CD4-positive, alpha-beta T cell (primary cell): Measurements from ENCODE around the gene PAIP2. TPM values are rescaled to one million over a fixed set of nuclear protein-coding genes. Genes with fewer than 3 reads are reported as not detected.

Experiments used
- ATAC-seq: fragments of 200-7000 bp; cut with Tn5 transposase; one replicate; pipeline ENCODE4 v1.10.0; 2022; ENCODE audit warnings: mild to moderate bottlenecking; ENCODE audit not compliant: poor library complexity
- CTCF ChIA-PET: fragments of 350-600 bp; sonication (Branson Sonifier 250); formaldehyde crosslinking; loops from one replicate; lab custom pipeline; 2021; ENCODE audit warnings: antibody characterized with exemption, inconsistent platforms; lab: Charles Lee
- POLR2A ChIA-PET: fragments of 350-600 bp; sonication (Branson Sonifier 250); formaldehyde crosslinking; loops from one replicate; lab custom pipeline; 2021; ENCODE audit warnings: antibody characterized with exemption, inconsistent platforms; lab: Charles Lee
- DNase-seq, 14 experiments: peaks; one replicate each; pipeline ENCODE4 v3.0.0-alpha.2; 2013 to 2020; ENCODE audit warnings: mixed read lengths in 2 of 14
- H3K27ac ChIP-seq, 2 donors: one replicate each; pipeline versions ENCODE4 v1.5.1 to v1.7.0; 2013; ENCODE audit warnings: low read length in 2 of 2, low read depth in 1 of 2, mild to moderate bottlenecking in 1 of 2
- H3K27me3 ChIP-seq, 2 experiments: 1 replicate in 1 of 2; 2 replicates in 1 of 2; pipeline versions ENCODE4 v1.6.1 to v1.7.0; 2013; ENCODE audit warnings: low read length in 2 of 2, control low read depth in 1 of 2, mild to moderate bottlenecking in 1 of 2, moderate library complexity in 1 of 2; ENCODE audit not compliant: insufficient read depth in 2 of 2, control insufficient read depth in 1 of 2
- H3K36me3 ChIP-seq: one replicate; pipeline ENCODE4 v1.6.1; 2013; ENCODE audit warnings: low read length, control low read depth; ENCODE audit not compliant: insufficient read depth
- H3K4me1 ChIP-seq: one replicate; pipeline ENCODE4 v1.6.1; 2013; ENCODE audit warnings: low read length, control low read depth; ENCODE audit not compliant: insufficient read depth
- H3K4me3 ChIP-seq: one replicate; pipeline ENCODE4 v1.5.1; 2013; ENCODE audit warnings: mild to moderate bottlenecking, low read length, moderate library complexity
- H3K9me3 ChIP-seq, 2 experiments: 1 replicate in 1 of 2; 2 replicates in 1 of 2; pipeline versions ENCODE4 v1.6.1 to v1.7.0; 2013; ENCODE audit warnings: low read length in 2 of 2, mild to moderate bottlenecking in 2 of 2, control low read depth in 1 of 2, moderate library complexity in 1 of 2; ENCODE audit not compliant: control insufficient read depth in 1 of 2, insufficient read depth in 1 of 2
- H3K27ac Mint-ChIP-seq: one replicate; pipeline ENCODE4 v1.8.0; 2020; ENCODE audit warnings: mixed read lengths
- H3K27me3 Mint-ChIP-seq: one replicate; pipeline ENCODE4 v1.8.0; 2021; ENCODE audit warnings: mixed read lengths
- H3K36me3 Mint-ChIP-seq: one replicate; pipeline ENCODE4 v1.8.0; 2021; ENCODE audit warnings: low read depth, mixed read lengths
- H3K4me1 Mint-ChIP-seq: one replicate; pipeline ENCODE4 v1.8.0; 2021; ENCODE audit warnings: low read depth, mixed read lengths
- H3K4me3 Mint-ChIP-seq: one replicate; pipeline ENCODE4 v1.8.0; 2020; ENCODE audit warnings: mild to moderate bottlenecking, mixed read lengths
- H3K9me3 Mint-ChIP-seq: one replicate; pipeline ENCODE4 v1.8.0; 2020; ENCODE audit warnings: mixed read lengths
- intact Hi-C, 2 experiments: fragments of 100-400 bp; cut with DNase I in 1 of 2; cut with micrococcal nuclease in 1 of 2; formaldehyde crosslinking; loops; one replicate each; pipeline versions ENCODE4 v1.15.1 to v1.9.0; 2023 to 2025; cut with DNase I, micrococcal nuclease
- total RNA-seq, 174 experiments: library from RNA in 2 of 174; stranded (reverse) in 2 of 174; gene quantifications; one replicate each; pipeline ENCODE4 v1.2.3 and lab custom pipeline; 2021 to 2026
- TF ChIP-seq, protein P1 (sequence below): fragments of 200-600 bp; IDR thresholded peaks from one replicate; pipeline ENCODE4 v1.8.0; 2022; ENCODE audit warnings: antibody characterized with exemption, mild to moderate bottlenecking

PAIP2 gene
- total RNA-seq, 2 experiments from 2014 or later, result 151 to 156 TPM

DNA sequence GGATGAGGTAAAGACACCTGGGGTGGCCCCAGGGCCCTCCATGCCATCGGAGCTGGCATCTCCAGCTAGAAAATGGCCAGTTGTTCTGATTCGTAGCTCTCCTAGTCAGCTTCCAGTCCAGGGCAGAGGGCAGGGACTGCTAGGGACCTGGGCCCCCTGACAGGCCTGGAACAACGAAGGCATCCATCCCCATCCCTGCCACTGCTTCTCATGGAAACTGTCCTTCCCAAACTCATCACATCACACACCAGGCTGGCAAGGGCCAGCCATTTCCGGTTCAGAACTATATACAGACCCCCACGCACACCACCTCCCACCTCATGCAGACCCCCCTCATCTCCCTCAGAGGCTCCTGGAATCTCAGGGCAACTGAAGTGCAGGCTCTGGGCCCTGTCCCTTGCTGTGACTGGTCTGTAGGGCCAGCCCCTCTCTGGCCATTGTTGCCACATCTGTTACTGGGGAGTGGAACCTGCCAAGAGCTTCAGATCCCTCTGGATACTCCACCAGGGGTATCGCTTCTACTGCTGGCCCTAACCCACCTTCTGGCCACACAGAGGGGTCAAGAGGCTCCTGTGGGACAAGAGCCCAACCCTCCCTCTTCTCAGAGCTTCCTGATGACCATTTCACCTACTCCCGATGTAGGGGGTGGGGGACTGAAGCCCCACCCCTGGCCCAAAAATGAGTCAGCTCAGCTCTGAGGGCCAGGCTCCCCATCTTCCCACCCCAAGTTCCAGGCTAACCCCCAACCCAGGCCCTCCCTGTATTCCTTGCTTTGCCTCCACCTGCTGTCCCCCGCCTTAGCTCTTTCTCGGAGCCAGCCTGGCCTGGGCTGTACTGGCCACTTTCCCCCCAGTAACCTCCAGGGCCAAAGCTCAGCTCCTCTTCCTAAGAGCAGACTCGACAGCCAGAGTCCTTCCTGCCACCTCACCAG is 49.2 kb downstream of the PAIP2 start:
- peaks cover 0 to 6% of the 10 kb centered on the region in 2 experiments for H3K27me3 ChIP-seq
- no peak overlapping the region for H3K4me3 ChIP-seq
- Mint-ChIP-seq H3K36me3 (no peaks in the 10 kb centered on the region), H3K4me1 (peaks cover 48% of the 10 kb centered on the region), H3K27ac (peak overlapping the region; percentile 66), H3K9me3 (no peaks in the 10 kb centered on the region), H3K27me3 (no peaks in the 10 kb centered on the region), H3K4me3 (peak overlapping the region; percentile 91)
- no peaks in the 10 kb centered on the region for H3K9me3 ChIP-seq
- no peak for DNase-seq
- TF ChIP-seq, protein P1, sequence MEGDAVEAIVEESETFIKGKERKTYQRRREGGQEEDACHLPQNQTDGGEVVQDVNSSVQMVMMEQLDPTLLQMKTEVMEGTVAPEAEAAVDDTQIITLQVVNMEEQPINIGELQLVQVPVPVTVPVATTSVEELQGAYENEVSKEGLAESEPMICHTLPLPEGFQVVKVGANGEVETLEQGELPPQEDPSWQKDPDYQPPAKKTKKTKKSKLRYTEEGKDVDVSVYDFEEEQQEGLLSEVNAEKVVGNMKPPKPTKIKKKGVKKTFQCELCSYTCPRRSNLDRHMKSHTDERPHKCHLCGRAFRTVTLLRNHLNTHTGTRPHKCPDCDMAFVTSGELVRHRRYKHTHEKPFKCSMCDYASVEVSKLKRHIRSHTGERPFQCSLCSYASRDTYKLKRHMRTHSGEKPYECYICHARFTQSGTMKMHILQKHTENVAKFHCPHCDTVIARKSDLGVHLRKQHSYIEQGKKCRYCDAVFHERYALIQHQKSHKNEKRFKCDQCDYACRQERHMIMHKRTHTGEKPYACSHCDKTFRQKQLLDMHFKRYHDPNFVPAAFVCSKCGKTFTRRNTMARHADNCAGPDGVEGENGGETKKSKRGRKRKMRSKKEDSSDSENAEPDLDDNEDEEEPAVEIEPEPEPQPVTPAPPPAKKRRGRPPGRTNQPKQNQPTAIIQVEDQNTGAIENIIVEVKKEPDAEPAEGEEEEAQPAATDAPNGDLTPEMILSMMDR, result no peak
- H3K27ac ChIP-seq, result peak overlapping the region in 1 of 2 donors; percentile 60
- intact Hi-C loops, result loop anchor here in 1 of 2 experiments (5.0 kb wide), 1 partner anchor 49 kb away; the partner anchor contains the start of gene PAIP2
- H3K4me1 ChIP-seq, result peaks cover 65% of the 10 kb centered on the region
- no peak for ATAC-seq
- ChIA-PET CTCF (no interaction called here), POLR2A (interaction anchor here (1.1 to 3.6 kb wide), 3 partner anchors 13 to 174 kb away, joined by 3 to 21 read pairs (median 11); partner anchors contain the start of genes PAIP2 and SPATA24)
- no peaks in the 10 kb centered on the region for H3K36me3 ChIP-seq

DNA sequence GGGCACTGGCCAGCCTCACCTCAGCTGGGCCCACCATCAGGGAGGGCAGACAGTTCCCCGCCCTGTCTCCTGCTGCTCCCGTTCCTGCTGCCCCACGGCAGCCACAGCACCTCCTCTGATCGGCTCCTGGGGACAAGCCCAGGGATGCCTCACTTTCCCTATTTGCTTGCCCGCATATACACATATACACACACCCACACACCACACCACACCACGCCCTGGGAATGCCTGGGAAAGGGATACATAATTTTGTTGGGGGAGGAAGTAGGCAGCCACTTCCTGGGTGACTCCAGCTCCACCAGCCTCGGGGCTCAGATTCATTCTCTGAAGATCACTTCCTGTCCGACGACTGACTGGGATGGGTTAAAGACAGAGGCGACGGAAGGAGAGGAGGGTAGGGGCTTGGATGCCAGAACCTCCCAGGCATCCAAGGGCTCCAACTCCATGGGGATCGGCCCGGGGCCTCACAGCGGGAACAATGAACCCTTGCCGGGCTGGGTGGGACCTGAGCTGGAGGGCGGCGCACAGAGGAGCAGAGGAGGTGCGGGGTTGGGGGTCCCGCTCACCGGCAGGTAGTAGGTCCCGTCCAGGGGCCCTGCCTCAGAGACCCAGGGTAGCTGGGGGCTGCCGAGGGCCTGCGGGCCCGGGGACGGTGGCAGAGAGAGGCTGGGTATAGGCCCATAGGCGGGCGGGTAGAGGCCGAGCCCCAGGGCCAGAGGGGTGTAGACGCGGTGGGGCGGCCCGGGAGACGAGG is 50.1 kb downstream of the PAIP2 start:
- Histone ChIP-seq H3K9me3 (no peaks in the 10 kb centered on the region), H3K4me1 (peaks cover 61% of the 10 kb centered on the region), H3K4me3 (peak overlapping the region; percentile 81), H3K27ac (peak overlapping the region in 1 of 2 donors; percentile 6), H3K27me3 (peaks cover 0 to 6% of the 10 kb centered on the region in 2 experiments), H3K36me3 (no peaks in the 10 kb centered on the region)
- TF ChIP-seq, protein P1, result no peak
- DNase-seq (peak in 2 of 14 experiments; percentile 21 to 35), ATAC-seq (peak; percentile 1)
- CTCF ChIA-PET, result interaction anchor here (0.5 to 2.4 kb wide), 5 partner anchors 11 to 172 kb away, joined by 3 to 14 read pairs (median 5); partner anchors contain the start of genes PAIP2 and SPATA24
- H3K4me3 Mint-ChIP-seq, result peak overlapping the region; percentile 91
- POLR2A ChIA-PET, result interaction anchor here (1.4 to 4.6 kb wide), 4 partner anchors 12 to 98 kb away, joined by 4 to 21 read pairs (median 14); partner anchors contain the start of genes MATR3, PAIP2 and SPATA24
- intact Hi-C loops, result loop anchor here (2.0 to 5.0 kb wide), 2 partner anchors 49 to 103 kb away; partner anchors contain the start of gene PAIP2 (in 1 of the 2)
- no peaks in the 10 kb centered on the region for H3K36me3 Mint-ChIP-seq
- no peaks in the 10 kb centered on the region for H3K9me3 Mint-ChIP-seq
- peak overlapping the region; percentile 62 for H3K27ac Mint-ChIP-seq
- no peaks in the 10 kb centered on the region for H3K27me3 Mint-ChIP-seq
- peaks cover 40% of the 10 kb centered on the region for H3K4me1 Mint-ChIP-seq

DNA sequence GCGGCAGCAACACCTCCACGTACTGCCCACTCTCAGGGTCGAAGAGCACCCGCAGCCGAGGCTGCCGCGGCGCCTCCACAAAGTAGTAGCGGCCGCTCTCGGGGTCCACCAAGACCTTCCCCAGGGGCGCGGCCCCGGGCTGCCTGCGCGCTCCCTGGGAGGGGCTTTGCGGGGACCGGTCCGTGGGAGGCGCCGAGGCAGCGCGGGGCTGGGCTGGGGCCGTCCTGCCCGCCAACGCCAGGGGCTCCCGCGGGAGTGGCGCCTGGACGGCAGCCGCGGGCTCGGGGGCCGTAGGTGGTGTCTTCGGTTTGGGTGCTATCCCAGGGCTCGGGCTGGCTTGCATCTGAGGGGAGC is 50.6 kb downstream of the PAIP2 start:
- ChIA-PET CTCF (interaction anchor here (0.5 to 2.4 kb wide), 5 partner anchors 11 to 171 kb away, joined by 3 to 14 read pairs (median 5); partner anchors contain the start of genes PAIP2 and SPATA24), POLR2A (interaction anchor here (0.6 to 4.6 kb wide), 4 partner anchors 12 to 468 kb away, joined by 3 to 21 read pairs (median 11); partner anchors contain the start of genes MATR3, PAIP2 and SPATA24)
- Histone ChIP-seq H3K27ac (no peak overlapping the region), H3K4me3 (peak overlapping the region; percentile 81), H3K4me1 (peaks cover 61% of the 10 kb centered on the region), H3K36me3 (no peaks in the 10 kb centered on the region), H3K27me3 (peaks cover 0 to 6% of the 10 kb centered on the region in 2 experiments), H3K9me3 (no peaks in the 10 kb centered on the region)
- Mint-ChIP-seq H3K9me3 (no peaks in the 10 kb centered on the region), H3K4me3 (peak overlapping the region; percentile 92), H3K36me3 (no peaks in the 10 kb centered on the region), H3K27ac (no peak overlapping the region), H3K27me3 (no peaks in the 10 kb centered on the region), H3K4me1 (peaks cover 38% of the 10 kb centered on the region)
- intact Hi-C loops, result loop anchor here (2.0 to 5.0 kb wide), 2 partner anchors 50 to 104 kb away; partner anchors contain the start of gene PAIP2 (in 1 of the 2)
- DNase-seq (no peak), ATAC-seq (peak; percentile 32)
- TF ChIP-seq, protein P1, result no peak
